ENCODE results near the gene AVEN.

DNA sequence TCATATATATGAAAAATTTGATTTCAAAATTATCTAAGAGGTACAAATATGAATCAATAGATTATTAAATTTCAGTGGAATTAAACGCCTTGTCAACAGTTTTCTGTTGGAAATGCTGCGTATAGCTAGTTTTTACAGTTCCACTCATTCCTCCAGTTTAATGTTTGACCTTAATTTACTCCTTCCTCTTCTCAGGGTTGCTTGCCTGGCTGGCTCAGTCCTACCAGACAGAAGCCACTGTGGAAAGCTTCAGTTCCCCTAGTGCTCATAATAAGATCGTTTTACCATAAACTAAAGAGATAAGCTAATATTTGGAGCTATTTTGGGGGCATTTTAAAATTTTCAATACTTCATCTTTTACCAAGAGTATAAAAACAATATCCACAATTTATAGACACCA is 39.9 kb upstream of the AVEN start:
- TF ChIP-seq, protein P1, sequence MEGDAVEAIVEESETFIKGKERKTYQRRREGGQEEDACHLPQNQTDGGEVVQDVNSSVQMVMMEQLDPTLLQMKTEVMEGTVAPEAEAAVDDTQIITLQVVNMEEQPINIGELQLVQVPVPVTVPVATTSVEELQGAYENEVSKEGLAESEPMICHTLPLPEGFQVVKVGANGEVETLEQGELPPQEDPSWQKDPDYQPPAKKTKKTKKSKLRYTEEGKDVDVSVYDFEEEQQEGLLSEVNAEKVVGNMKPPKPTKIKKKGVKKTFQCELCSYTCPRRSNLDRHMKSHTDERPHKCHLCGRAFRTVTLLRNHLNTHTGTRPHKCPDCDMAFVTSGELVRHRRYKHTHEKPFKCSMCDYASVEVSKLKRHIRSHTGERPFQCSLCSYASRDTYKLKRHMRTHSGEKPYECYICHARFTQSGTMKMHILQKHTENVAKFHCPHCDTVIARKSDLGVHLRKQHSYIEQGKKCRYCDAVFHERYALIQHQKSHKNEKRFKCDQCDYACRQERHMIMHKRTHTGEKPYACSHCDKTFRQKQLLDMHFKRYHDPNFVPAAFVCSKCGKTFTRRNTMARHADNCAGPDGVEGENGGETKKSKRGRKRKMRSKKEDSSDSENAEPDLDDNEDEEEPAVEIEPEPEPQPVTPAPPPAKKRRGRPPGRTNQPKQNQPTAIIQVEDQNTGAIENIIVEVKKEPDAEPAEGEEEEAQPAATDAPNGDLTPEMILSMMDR (IDR thresholded peaks at IDR 0.05; ENCODE audit: control extremely low read depth in 1 of 3, insufficient read depth in 1 of 3, low read depth in 1 of 3, low read length in 3 of 3) = no peak
- TF ChIP-seq BRCA1 (IDR thresholded peaks at IDR 0.05; ENCODE audit: low read depth, low read length) (no peak), SIX5 (IDR thresholded peaks at IDR 0.05; ENCODE audit: low read depth, low read length) (no peak), JUN (IDR thresholded peaks at IDR 0.05; ENCODE audit: low read depth, low read length) (no peak), CEBPB (IDR thresholded peaks at IDR 0.05; ENCODE audit: low read depth, low read length) (no peak), EZH2 (IDR thresholded peaks at IDR 0.05; ENCODE audit: low read depth, low read length, severe bottlenecking) (no peak), POLR2A (IDR thresholded peaks at IDR 0.05; ENCODE audit: control extremely low read depth in 1 of 2, low read depth in 2 of 2, low read length in 2 of 2) (no peak), TBP (IDR thresholded peaks at IDR 0.05; ENCODE audit: low read depth, low read length) (no peak), NANOG (IDR thresholded peaks at IDR 0.05; ENCODE audit: insufficient read depth, low read depth, low read length, poor library complexity, severe bottlenecking) (no peak), HDAC6 (IDR thresholded peaks at IDR 0.05; ENCODE audit: low read depth, low read length) (no peak), EP300 (IDR thresholded peaks at IDR 0.05; ENCODE audit: borderline replicate concordance in 1 of 2, low read depth in 2 of 2, low read length in 2 of 2) (no peak)

Data from H1 (cell line).